Measurements from ENCODE around the gene HOMER2.

HOMER2 gene

DNA sequence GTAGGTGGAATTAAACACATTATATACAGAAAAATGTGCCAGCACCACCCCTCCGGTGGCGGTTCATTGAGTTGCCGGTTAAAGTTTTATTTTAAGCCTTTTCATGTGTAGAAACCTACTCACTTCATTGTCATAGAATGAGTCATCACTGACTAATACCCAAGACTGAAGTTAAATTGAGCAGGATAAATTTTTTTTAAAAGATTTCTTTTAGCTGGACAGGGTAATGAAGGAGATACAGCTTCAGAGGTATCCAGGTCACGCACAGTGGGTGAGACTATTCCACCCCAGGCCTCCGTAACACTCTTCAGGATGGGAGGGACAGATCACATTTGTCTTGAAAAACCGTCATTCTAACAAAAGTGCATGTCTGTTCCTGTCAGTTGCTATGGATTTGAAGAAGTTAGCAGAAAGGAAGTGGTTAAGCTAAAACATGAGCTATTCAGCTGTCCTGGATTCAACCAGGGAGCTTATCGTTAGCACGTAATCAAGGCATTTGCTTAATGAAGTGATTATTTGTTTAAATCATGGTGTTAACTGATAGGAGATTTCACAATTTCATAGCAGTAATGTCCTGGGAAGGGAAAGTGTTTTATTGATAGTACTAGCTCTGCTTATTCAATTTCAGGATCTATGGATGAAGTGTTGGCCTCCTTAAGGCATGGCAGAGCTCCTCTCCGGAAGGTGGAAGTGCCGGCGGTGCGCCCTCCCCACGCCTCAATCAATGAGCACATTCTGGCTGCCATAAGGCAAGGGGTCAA is 119.7 kb downstream of the HOMER2 start:
- peaks cover 3% of the 10 kb centered on the region for H3K9me3 ChIP-seq (ENCODE audit: severe bottlenecking)
- TF ChIP-seq CTCF (IDR thresholded peaks at IDR 0.05; ENCODE audit: low read depth, low read length): no peak

DNA sequence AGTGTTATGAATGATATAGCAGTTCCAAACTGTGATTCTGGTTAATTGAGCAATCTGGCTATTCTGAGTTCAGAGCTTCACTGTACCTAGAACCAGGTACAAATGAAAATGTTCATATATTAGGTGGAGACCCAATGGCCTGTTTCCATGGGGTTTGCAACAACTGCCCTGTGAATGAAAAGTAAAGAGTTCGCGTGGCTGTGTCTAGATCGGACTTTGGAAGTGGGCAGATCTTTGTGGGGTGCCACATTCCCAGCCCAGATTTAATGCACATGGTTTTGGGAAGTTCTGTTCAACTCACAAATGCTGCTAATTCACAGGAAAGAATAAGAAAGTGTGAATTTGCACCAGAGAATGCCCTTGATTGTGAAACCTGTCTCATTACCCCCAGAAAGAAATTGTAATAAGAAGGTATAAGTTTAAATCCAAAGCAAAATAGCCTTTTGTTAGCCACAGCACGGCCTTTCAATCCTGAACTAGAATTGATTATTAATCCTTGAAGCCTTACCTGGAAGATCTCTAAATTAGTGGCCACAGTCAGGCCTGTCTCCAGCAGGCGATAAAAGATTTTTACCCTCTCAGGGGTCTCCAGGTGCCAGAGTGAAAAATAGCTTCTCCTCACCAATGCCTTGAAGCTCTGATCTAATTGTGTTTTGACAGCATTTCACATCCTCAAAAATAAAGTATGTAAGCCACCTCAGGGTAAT is 120.5 kb downstream of the HOMER2 start:
- Histone ChIP-seq H3K36me3 (peaks cover 80% of the 10 kb centered on the region), H3K9me3 (ENCODE audit: severe bottlenecking) (peaks cover 3% of the 10 kb centered on the region), H3K27ac (no peak overlapping the region), H3K27me3 (ENCODE audit: insufficient read depth, low read depth, severe bottlenecking) (no peaks in the 10 kb centered on the region), H3K4me3 (ENCODE audit: low read depth, low read length) (no peak overlapping the region)
- TF ChIP-seq CTCF (IDR thresholded peaks at IDR 0.05; ENCODE audit: low read depth, low read length): no peak
- no peak for DNase-seq

More for the DNA sequence above, 119.7 kb downstream of the HOMER2 start:
- H3K27ac ChIP-seq: no peak overlapping the region
- H3K36me3 ChIP-seq: peaks cover 78% of the 10 kb centered on the region
- no peak overlapping the region for H3K4me3 ChIP-seq (ENCODE audit: low read depth, low read length)
- no peak for DNase-seq
- H3K27me3 ChIP-seq (ENCODE audit: insufficient read depth, low read depth, severe bottlenecking): no peaks in the 10 kb centered on the region

DNA sequence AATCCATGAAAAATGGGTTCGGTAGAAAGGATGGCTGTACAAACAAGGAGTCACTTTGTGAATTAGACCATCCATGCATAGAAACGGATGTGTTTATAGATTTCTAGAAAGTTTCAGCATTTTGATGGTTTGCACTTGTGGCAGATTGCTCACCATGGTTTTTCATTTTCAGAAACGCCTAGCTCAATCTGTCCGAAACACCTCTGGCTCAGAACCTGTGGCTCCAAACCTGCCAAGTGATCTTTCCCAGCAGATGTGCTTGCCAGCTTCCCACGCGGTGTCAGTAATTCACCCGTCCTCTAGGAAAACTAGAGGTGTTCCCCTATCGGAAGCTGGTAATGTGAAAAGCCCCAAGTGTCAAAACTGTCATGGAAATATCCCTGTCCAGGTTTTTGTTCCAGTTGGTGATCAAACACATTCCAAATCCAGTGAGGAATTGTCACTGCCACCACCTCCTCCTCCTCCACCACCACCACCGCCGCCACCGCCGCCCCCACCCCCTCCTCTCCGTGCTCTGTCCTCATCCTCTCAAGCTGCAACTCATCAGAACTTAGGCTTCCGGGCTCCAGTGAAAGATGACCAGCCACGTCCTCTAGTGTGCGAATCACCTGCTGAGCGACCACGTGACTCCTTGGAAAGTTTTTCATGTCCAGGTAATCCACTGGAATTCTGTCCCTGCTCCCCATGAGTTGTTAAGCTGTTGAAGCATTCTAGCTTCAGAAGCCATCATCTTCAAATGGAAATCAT is 121.9 kb downstream of the HOMER2 start:
- DNase-seq: no peak
- peaks cover 72% of the 10 kb centered on the region for H3K36me3 ChIP-seq

GRCh38 chr15:82829234-82829633 is 123.3 kb downstream of the HOMER2 start:
- TF ChIP-seq CTCF (IDR thresholded peaks at IDR 0.05; ENCODE audit: low read depth, low read length): no peak
- Histone ChIP-seq H3K27ac (no peak overlapping the region), H3K4me3 (ENCODE audit: low read depth, low read length) (no peak overlapping the region), H3K27me3 (ENCODE audit: insufficient read depth, low read depth, severe bottlenecking) (no peaks in the 10 kb centered on the region), H3K9me3 (ENCODE audit: severe bottlenecking) (no peaks in the 10 kb centered on the region), H3K36me3 (peaks cover 64% of the 10 kb centered on the region)
- DNase-seq: no peak

More for the DNA sequence above, 121.9 kb downstream of the HOMER2 start:
- no peaks in the 10 kb centered on the region for H3K27me3 ChIP-seq (ENCODE audit: insufficient read depth, low read depth, severe bottlenecking)
- TF ChIP-seq CTCF (IDR thresholded peaks at IDR 0.05; ENCODE audit: low read depth, low read length): no peak
- no peak overlapping the region for H3K4me3 ChIP-seq (ENCODE audit: low read depth, low read length)
- no peaks in the 10 kb centered on the region for H3K9me3 ChIP-seq (ENCODE audit: severe bottlenecking)
- H3K27ac ChIP-seq: no peak overlapping the region

GRCh38 chr15:82828075-82828474 is 124.4 kb downstream of the HOMER2 start:
- Histone ChIP-seq H3K4me3 (ENCODE audit: low read depth, low read length) (no peak overlapping the region), H3K27me3 (ENCODE audit: insufficient read depth, low read depth, severe bottlenecking) (no peaks in the 10 kb centered on the region), H3K9me3 (ENCODE audit: severe bottlenecking) (no peaks in the 10 kb centered on the region), H3K36me3 (peaks cover 56% of the 10 kb centered on the region), H3K27ac (no peak overlapping the region)
- no peak for DNase-seq
- no peak for TF ChIP-seq CTCF (IDR thresholded peaks at IDR 0.05; ENCODE audit: low read depth, low read length)

All from WERI-Rb-1 (cell line).